K562 treated with DMSO at 1 percent for 48 hours (cell line): Measurements from ENCODE around the gene WARS2. TPM values are rescaled to one million over a fixed set of nuclear protein-coding genes. Genes with fewer than 3 reads are reported as not detected.

Source experiments
- total RNA-seq: library from RNA; unstranded; fragments of 300-600 nt; gene quantifications from 2 replicates; pipeline ENCODE4 v1.2.3, GENCODE V29; 2022; ENCODE audit warnings: low replicate concordance; ENCODE audit errors: extremely low read depth

WARS2 gene
- total RNA-seq: not detected in 2 replicates

DNA sequence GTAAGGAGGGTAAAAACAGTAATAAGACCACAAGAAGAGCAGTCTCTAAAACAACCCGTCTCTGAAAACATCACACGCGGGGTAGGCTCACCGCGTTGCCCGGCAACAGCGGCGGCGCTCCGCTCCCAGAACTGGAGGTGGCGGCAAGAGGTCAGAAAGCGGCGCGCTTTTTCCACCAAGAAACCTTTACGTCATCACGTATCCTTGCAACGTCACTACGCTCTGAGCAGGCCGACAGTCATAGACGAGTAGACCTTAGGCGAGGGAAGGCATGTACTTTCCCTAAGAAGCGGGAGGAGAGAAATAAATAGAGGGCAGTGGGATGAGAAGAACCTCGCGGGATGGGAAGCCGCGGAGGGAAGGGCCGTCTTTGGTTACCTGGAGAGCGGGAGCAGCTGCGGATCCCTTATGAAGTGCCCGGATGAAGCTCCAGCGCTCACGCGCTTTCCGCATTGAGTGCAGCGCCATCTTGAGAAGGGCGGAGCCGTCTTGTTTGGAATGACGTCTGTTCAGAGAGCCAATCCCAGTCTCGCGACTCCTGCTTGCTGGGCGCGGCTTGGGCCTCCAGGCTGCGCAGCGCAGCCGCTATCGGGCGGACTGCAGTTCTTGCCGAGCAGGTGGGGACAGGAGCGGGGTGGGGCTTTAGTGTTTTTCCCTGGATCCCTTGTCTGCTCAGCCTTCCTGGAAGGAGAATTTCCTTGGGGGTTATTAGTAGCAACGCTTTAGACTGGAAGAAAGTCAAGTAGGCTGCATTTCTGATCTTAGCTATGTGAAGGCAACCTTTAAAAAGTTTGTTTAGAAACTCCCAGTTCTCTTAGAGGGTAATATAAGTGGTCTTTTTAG is at the start of gene WARS2:
TSS of gene WARS2 (minus strand) at position 477 of the 843 bp plus-strand sequence. CDS start at position 468, 9 bp downstream.

DNA sequence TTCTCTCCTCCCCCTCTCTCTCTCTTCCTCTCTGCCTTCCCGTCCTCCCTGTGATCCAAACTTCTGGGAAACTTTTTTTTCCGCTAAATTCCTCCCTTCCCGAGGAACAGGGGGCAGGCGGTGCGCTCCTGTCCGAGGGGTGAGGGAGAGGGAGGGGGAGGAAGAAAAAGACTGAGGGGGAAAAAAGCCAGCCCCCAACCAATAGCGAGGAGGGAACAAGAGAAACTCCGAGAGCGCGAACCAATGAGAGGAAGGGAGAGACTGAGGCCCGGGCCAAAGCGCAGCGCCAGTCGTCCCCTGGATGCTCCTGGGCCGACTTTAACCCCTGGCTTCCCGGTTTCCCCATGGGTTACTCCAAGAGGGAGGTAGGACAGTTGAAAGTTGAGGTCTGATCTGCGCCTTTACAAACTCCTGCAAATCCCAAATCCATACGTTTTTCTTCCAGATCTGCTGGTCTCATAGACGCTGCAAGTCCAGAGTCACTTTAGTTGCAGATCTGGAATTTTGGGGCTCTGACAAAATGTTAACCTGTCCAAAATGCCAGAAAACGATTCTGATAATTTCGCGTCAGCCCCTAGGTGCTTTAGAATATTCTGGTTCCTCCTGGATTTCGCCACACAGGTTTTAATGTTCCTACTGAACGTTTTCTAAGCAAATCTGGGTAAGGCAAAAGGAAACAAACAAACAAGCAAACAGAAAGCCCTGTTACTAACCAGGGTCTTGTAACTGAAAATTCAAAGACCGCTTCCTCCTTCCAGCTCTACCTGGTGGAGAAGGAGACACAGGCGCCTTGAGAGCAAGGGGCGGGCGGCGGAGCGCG is 152.1 kb downstream of the WARS2 start, which contains the start of gene TBX15:
TSS of gene TBX15 (minus strand) at position 158 of the 820 bp plus-strand sequence. CDS start 548 bp downstream, outside the sequence.

Other genes starting within 250 kb of the WARS2 start
- not detected in 2 replicates for gene TBX15, start 152.3 kb downstream of the WARS2 start, total RNA-seq
- gene HAO2, start 228.1 kb upstream of the WARS2 start, total RNA-seq: not detected in 2 replicates